ENCODE data around the gene ADGRL2. TPM values are rescaled to one million over a fixed set of nuclear protein-coding genes. Genes with fewer than 3 reads are reported as not detected.

Gene ADGRL2
- polyA plus RNA-seq, 3 donors: not detected

- TF ChIP-seq CTCF (IDR thresholded peaks at IDR 0.05): no peak
- Histone ChIP-seq H3K4me1 (ENCODE audit: control insufficient read depth in 1 of 2, insufficient read depth in 2 of 2, low read length in 2 of 2) (no peaks in the 10 kb centered on the region), H3K4me3 (replicated peaks in 1 of 3; ENCODE audit: low read depth in 2 of 3, low read length in 3 of 3) (no peak overlapping the region), H4K20me1 (ENCODE audit: insufficient read depth, low read length) (no peaks in the 10 kb centered on the region), H3K9ac (ENCODE audit: insufficient read depth, low read length, poor library complexity, severe bottlenecking) (no peak overlapping the region), H3K27me3 (ENCODE audit: control insufficient read depth in 2 of 2, insufficient read depth in 2 of 2, low read length in 2 of 2) (no peaks in the 10 kb centered on the region), H3K9me3 (replicated peaks in 1 of 2; ENCODE audit: control insufficient read depth in 1 of 2, insufficient read depth in 1 of 2, low read length in 2 of 2) (no peaks in the 10 kb centered on the region), H3K4me2 (replicated peaks; ENCODE audit: extremely low read depth, low read length, poor library complexity, severe bottlenecking) (no peak overlapping the region), H3K27ac (ENCODE audit: low read depth in 1 of 2, low read length in 2 of 2) (no peak overlapping the region), H3K79me2 (ENCODE audit: insufficient read depth, low read length) (no peaks in the 10 kb centered on the region), H3K36me3 (replicated peaks in 1 of 2; ENCODE audit: control insufficient read depth in 1 of 2, insufficient read depth in 2 of 2, low read length in 2 of 2) (no peaks in the 10 kb centered on the region), H2AFZ (ENCODE audit: insufficient read depth, low read depth, low read length, poor library complexity, severe bottlenecking) (no peak overlapping the region)
- H3K9me3 Mint-ChIP-seq: peaks cover 0 to 3% (median 0%) of the 10 kb centered on the region in 7 donors
- no peak overlapping the region for H3K4me3 Mint-ChIP-seq
- intact Hi-C loops (cut with micrococcal nuclease): no loop called here
- no peak overlapping the region for H3K27ac Mint-ChIP-seq
- no peaks in the 10 kb centered on the region for H3K36me3 Mint-ChIP-seq
- DNase-seq: no peak
- H3K27me3 Mint-ChIP-seq (ENCODE audit: low read depth in 3 of 3): peaks cover 0 to 2% (median 1%) of the 10 kb centered on the region in 3 donors
- 78% methylated on average over 3 of the region's 4 CpGs for WGBS (ENCODE audit: insufficient coverage)
- no peaks in the 10 kb centered on the region for H3K4me1 Mint-ChIP-seq
These were observed 33.0 kb downstream of the ADGRL2 start for GRCh38 chr1:81833722-81834121.

- no CpG with 5 or more reads among the region's 2 CpGs for WGBS (ENCODE audit: insufficient coverage)
- H3K4me3 ChIP-seq (replicated peaks in 1 of 3; ENCODE audit: low read depth in 2 of 3, low read length in 3 of 3): no peak overlapping the region
- H3K36me3 ChIP-seq (replicated peaks in 1 of 2; ENCODE audit: control insufficient read depth in 1 of 2, insufficient read depth in 2 of 2, low read length in 2 of 2): no peaks in the 10 kb centered on the region
- Mint-ChIP-seq H3K36me3 (no peaks in the 10 kb centered on the region), H3K4me3 (no peak overlapping the region), H3K4me1 (no peaks in the 10 kb centered on the region), H3K27me3 (ENCODE audit: low read depth in 3 of 3) (peaks cover 0 to 2% (median 1%) of the 10 kb centered on the region in 3 donors), H3K27ac (no peak overlapping the region), H3K9me3 (peaks cover 0 to 3% (median 0%) of the 10 kb centered on the region in 7 donors)
- H3K9me3 ChIP-seq (replicated peaks in 1 of 2; ENCODE audit: control insufficient read depth in 1 of 2, insufficient read depth in 1 of 2, low read length in 2 of 2): no peaks in the 10 kb centered on the region
- intact Hi-C loops (cut with micrococcal nuclease): no loop called here
- DNase-seq: no peak
- no peak overlapping the region for H3K9ac ChIP-seq (ENCODE audit: insufficient read depth, low read length, poor library complexity, severe bottlenecking)
- no peaks in the 10 kb centered on the region for H3K79me2 ChIP-seq (ENCODE audit: insufficient read depth, low read length)
- H3K27me3 ChIP-seq (ENCODE audit: control insufficient read depth in 2 of 2, insufficient read depth in 2 of 2, low read length in 2 of 2): no peaks in the 10 kb centered on the region
- no peak overlapping the region for H2AFZ ChIP-seq (ENCODE audit: insufficient read depth, low read depth, low read length, poor library complexity, severe bottlenecking)
- no peaks in the 10 kb centered on the region for H3K4me1 ChIP-seq (ENCODE audit: control insufficient read depth in 1 of 2, insufficient read depth in 2 of 2, low read length in 2 of 2)
- TF ChIP-seq CTCF (IDR thresholded peaks at IDR 0.05): no peak
- no peaks in the 10 kb centered on the region for H4K20me1 ChIP-seq (ENCODE audit: insufficient read depth, low read length)
- no peak overlapping the region for H3K27ac ChIP-seq (ENCODE audit: low read depth in 1 of 2, low read length in 2 of 2)
- no peak overlapping the region for H3K4me2 ChIP-seq (replicated peaks; ENCODE audit: extremely low read depth, low read length, poor library complexity, severe bottlenecking)
These were observed 33.5 kb downstream of the ADGRL2 start for GRCh38 chr1:81834268-81834667.

Data from CD14-positive monocyte (primary cell).